ENCODE results near the gene LGI4. TPM values are rescaled to one million over a fixed set of nuclear protein-coding genes. Genes with fewer than 3 reads are reported as not detected.

The LGI4 gene
- total RNA-seq, 1 donor from 2014 or later: 6.7 TPM

GRCh38 chr19:35126624-35126959 lies 8.3 kb downstream of the LGI4 start:
- Histone ChIP-seq H3K27me3 (no peaks in the 10 kb centered on the region), H3K36me3 (no peaks in the 10 kb centered on the region), H3K4me3 (no peak overlapping the region), H3K9me3 (no peaks in the 10 kb centered on the region), H3K27ac (no peak overlapping the region), H3K4me1 (peaks cover 15% of the 10 kb centered on the region)
- TF ChIP-seq CTCF (IDR thresholded peaks at IDR 0.05): no peak
- intact Hi-C loops (cut with DNase I): no loop called here
- DNase-seq: no peak
- ATAC-seq: no peak

GRCh38 chr19:35125749-35126623 lies 8.9 kb downstream of the LGI4 start:
- DNase-seq: no peak
- no peak for ATAC-seq
- Histone ChIP-seq H3K9me3 (no peaks in the 10 kb centered on the region), H3K27me3 (no peaks in the 10 kb centered on the region), H3K4me1 (peaks cover 15% of the 10 kb centered on the region), H3K27ac (no peak overlapping the region), H3K4me3 (no peak overlapping the region), H3K36me3 (peaks cover 3% of the 10 kb centered on the region)
- no peak for TF ChIP-seq CTCF (IDR thresholded peaks at IDR 0.05)
- intact Hi-C loops (cut with DNase I): no loop called here

- TF ChIP-seq CTCF (IDR thresholded peaks at IDR 0.05): no peak
- no peak for DNase-seq
- Histone ChIP-seq H3K4me1 (peaks cover 20% of the 10 kb centered on the region), H3K27me3 (no peaks in the 10 kb centered on the region), H3K9me3 (no peaks in the 10 kb centered on the region), H3K36me3 (peaks cover 3% of the 10 kb centered on the region), H3K27ac (no peak overlapping the region), H3K4me3 (no peak overlapping the region)
- intact Hi-C loops (cut with DNase I): no loop called here
- no peak for ATAC-seq
Observed at GRCh38 chr19:35125270-35125717, 9.6 kb downstream of the LGI4 start.

GRCh38 chr19:35124098-35125060 lies 10.5 kb downstream of the LGI4 start:
- peak; percentile 92 for ATAC-seq
- Histone ChIP-seq H3K4me1 (peaks cover 30% of the 10 kb centered on the region), H3K9me3 (no peaks in the 10 kb centered on the region), H3K4me3 (peak overlapping the region; percentile 62), H3K27me3 (no peaks in the 10 kb centered on the region), H3K36me3 (peaks cover 3% of the 10 kb centered on the region), H3K27ac (peak overlapping the region; percentile 85)
- intact Hi-C loops (cut with DNase I): no loop called here
- TF ChIP-seq CTCF (IDR thresholded peaks at IDR 0.05): no peak
- peak; percentile 96 for DNase-seq

- no peak for TF ChIP-seq CTCF (IDR thresholded peaks at IDR 0.05)
- no peak for DNase-seq
- peak; percentile 22 for ATAC-seq
- H3K4me3 ChIP-seq: peak overlapping the region; percentile 62
- H3K36me3 ChIP-seq: peaks cover 3% of the 10 kb centered on the region
- no peaks in the 10 kb centered on the region for H3K9me3 ChIP-seq
- H3K27ac ChIP-seq: peak overlapping the region; percentile 85
- H3K27me3 ChIP-seq: no peaks in the 10 kb centered on the region
- intact Hi-C loops (cut with DNase I): no loop called here
- peaks cover 32% of the 10 kb centered on the region for H3K4me1 ChIP-seq
Observed at GRCh38 chr19:35123573-35123972, 11.3 kb downstream of the LGI4 start.

Data from upper lobe of right lung (tissue), 1 donor.